DOHH2 (cell line): Measurements from ENCODE around the gene KRTAP5-5.

Source experiments
- H3F3A ChIP-seq: fragments of 200-600 bp; sonication (generic), shearing (Covaris generic); 2 replicates; pipeline ENCODE4 v1.6.0; 2016; ENCODE audit warnings: antibody characterized with exemption, mild to moderate bottlenecking; ENCODE audit not compliant: control insufficient read depth, insufficient read depth
- H3K27ac ChIP-seq: fragments of 200-600 bp; sonication (generic); 2 replicates; pipeline ENCODE4 v1.5.1; 2014; ENCODE audit warnings: low read depth, mild to moderate bottlenecking, low read length, moderate library complexity
- H3K27me3 ChIP-seq: fragments of 200-600 bp; sonication (generic); 2 replicates; pipeline ENCODE4 v1.6.1; 2014; ENCODE audit warnings: mild to moderate bottlenecking, low read length, mixed read lengths; ENCODE audit not compliant: control insufficient read depth
- H3K36me3 ChIP-seq: fragments of 200-600 bp; sonication (generic); 2 replicates; pipeline ENCODE4 v1.6.1; 2014; ENCODE audit warnings: mild to moderate bottlenecking, low read length, moderate library complexity, mixed read lengths; ENCODE audit not compliant: control insufficient read depth
- H3K4me1 ChIP-seq: fragments of 200-600 bp; sonication (generic); 2 replicates; pipeline ENCODE4 v1.6.1; 2014; ENCODE audit warnings: mild to moderate bottlenecking, low read length, mixed read lengths; ENCODE audit not compliant: control insufficient read depth
- H3K4me2 ChIP-seq: fragments of 200-600 bp; sonication (generic); 2 replicates; pipeline ENCODE4 v1.6.0; 2014; ENCODE audit warnings: mild to moderate bottlenecking, low read length, moderate library complexity
- H3K4me3 ChIP-seq: fragments of 200-600 bp; sonication (generic); 2 replicates; pipeline ENCODE4 v1.5.1; 2014; ENCODE audit warnings: mild to moderate bottlenecking, low read length, mixed read lengths
- H3K79me2 ChIP-seq: fragments of 200-600 bp; sonication (generic); 2 replicates; pipeline ENCODE4 v1.6.1; 2014; ENCODE audit warnings: mild to moderate bottlenecking, low read length, mixed read lengths; ENCODE audit not compliant: control insufficient read depth
- H3K9me2 ChIP-seq: fragments of 200-600 bp; sonication (generic); replicated peaks from 2 replicates; pipeline ENCODE4 v1.6.1; 2014; ENCODE audit warnings: mild to moderate bottlenecking, low read length, mixed read lengths; ENCODE audit not compliant: control insufficient read depth
- H3K9me3 ChIP-seq: fragments of 200-600 bp; sonication (generic); 2 replicates; pipeline ENCODE4 v1.6.1; 2014; ENCODE audit warnings: antibody characterized with exemption, low read length, mixed read lengths; ENCODE audit not compliant: control insufficient read depth, insufficient read depth
- H4K20me1 ChIP-seq: fragments of 200-600 bp; sonication (generic); 2 replicates; pipeline ENCODE4 v1.6.0; 2014; ENCODE audit warnings: low read depth, mild to moderate bottlenecking, antibody characterized with exemption, low read length, moderate library complexity; ENCODE audit not compliant: control insufficient read depth, insufficient read depth
- CTCF ChIP-seq: fragments of 200-600 bp; sonication (generic); IDR thresholded peaks from one replicate; pipeline ENCODE4 v1.5.1; 2014; ENCODE audit warnings: antibody characterized with exemption, mild to moderate bottlenecking, low read depth, low read length; ENCODE audit not compliant: poor library complexity, severe bottlenecking
- EZH2phosphoT487 ChIP-seq: fragments of 200-600 bp; sonication (generic); IDR thresholded peaks from 2 replicates; pipeline ENCODE4 v1.6.1; 2017; ENCODE audit warnings: borderline replicate concordance, mild to moderate bottlenecking, antibody characterized with exemption, low read length, moderate library complexity, mixed read lengths

The KRTAP5-5 gene

GRCh38 chr11:1630271-1630670 is 696 bp downstream of the KRTAP5-5 start:
- no peaks in the 10 kb centered on the region for H3F3A ChIP-seq
- no peak for TF ChIP-seq CTCF
- no peak for TF ChIP-seq EZH2phosphoT487
- no peak overlapping the region for H3K4me2 ChIP-seq
- no peaks in the 10 kb centered on the region for H3K9me3 ChIP-seq
- H4K20me1 ChIP-seq, result no peaks in the 10 kb centered on the region; the same call in 1 of the 2 replicates
- H3K27ac ChIP-seq, result no peak overlapping the region
- H3K4me3 ChIP-seq, result no peak overlapping the region
- peaks cover 5% of the 10 kb centered on the region; the same call in 1 of the 2 replicates for H3K27me3 ChIP-seq
- H3K36me3 ChIP-seq, result no peaks in the 10 kb centered on the region
- H3K4me1 ChIP-seq, result no peaks in the 10 kb centered on the region
- no peaks in the 10 kb centered on the region for H3K79me2 ChIP-seq
- H3K9me2 ChIP-seq, result no peaks in the 10 kb centered on the region

GRCh38 chr11:1631066-1631568 is 1.5 kb downstream of the KRTAP5-5 start:
- Histone ChIP-seq H3K27ac (no peak overlapping the region), H3K79me2 (no peaks in the 10 kb centered on the region), H3K4me3 (no peak overlapping the region), H4K20me1 (no peaks in the 10 kb centered on the region; the same call in 1 of the 2 replicates), H3K27me3 (peaks cover 5% of the 10 kb centered on the region; the same call in 1 of the 2 replicates), H3K4me1 (no peaks in the 10 kb centered on the region), H3K4me2 (no peak overlapping the region), H3K9me3 (no peaks in the 10 kb centered on the region), H3K36me3 (no peaks in the 10 kb centered on the region), H3K9me2 (no peaks in the 10 kb centered on the region), H3F3A (no peaks in the 10 kb centered on the region)
- TF ChIP-seq CTCF, result no peak
- no peak for TF ChIP-seq EZH2phosphoT487

- no peaks in the 10 kb centered on the region for H3K4me1 ChIP-seq
- no peaks in the 10 kb centered on the region for H3K36me3 ChIP-seq
- no peaks in the 10 kb centered on the region for H3K79me2 ChIP-seq
- no peak overlapping the region for H3K4me3 ChIP-seq
- H3K9me2 ChIP-seq, result no peaks in the 10 kb centered on the region
- H3F3A ChIP-seq, result no peaks in the 10 kb centered on the region
- H3K4me2 ChIP-seq, result no peak overlapping the region
- TF ChIP-seq CTCF (no peak), EZH2phosphoT487 (no peak)
- H3K27me3 ChIP-seq, result peaks cover 5% of the 10 kb centered on the region; the same call in 1 of the 2 replicates
- no peak overlapping the region for H3K27ac ChIP-seq
- no peaks in the 10 kb centered on the region; the same call in 1 of the 2 replicates for H4K20me1 ChIP-seq
- H3K9me3 ChIP-seq, result no peaks in the 10 kb centered on the region
Observed at GRCh38 chr11:1632053-1632714, 2.6 kb downstream of the KRTAP5-5 start.
